HG02623 (cell line): ENCODE measurements around the gene REC114.
"Not testable (repeated sequence)": the region's sequence is repeated elsewhere in the genome, so short reads cannot be mapped to it uniquely, and the experiment has no call there.

Source experiments
- ATAC-seq: cut with Tn5 transposase; IDR thresholded peaks from one replicate; pipeline ENCODE4 v1.9.1; 2021; ENCODE audit warnings: moderate library complexity; ENCODE audit not compliant: unreplicated experiment

The REC114 gene

DNA sequence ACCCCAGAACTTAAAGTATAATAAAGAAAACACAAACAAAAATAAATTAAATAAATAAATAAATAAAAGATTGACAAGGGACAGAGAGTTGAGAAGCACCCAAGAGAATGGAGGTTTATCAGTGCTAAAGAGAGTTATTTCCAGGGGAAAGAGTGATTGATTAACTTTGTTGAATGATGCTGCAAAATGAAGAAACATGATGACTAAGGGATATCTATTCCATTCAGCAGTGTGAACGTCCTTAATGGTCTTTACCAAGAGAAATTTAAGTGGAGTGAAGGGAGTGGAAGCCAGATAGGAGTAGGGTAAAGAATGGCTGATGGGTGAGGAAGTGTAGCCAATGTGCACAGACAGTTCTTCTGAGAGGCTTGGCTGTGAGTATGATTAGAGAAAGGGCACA, 11.1 kb downstream of the REC114 start:
- no peak for ATAC-seq

- ATAC-seq, result no peak
Measured at GRCh38 chr15:73455876-73456275, 12.9 kb downstream of the REC114 start.

DNA sequence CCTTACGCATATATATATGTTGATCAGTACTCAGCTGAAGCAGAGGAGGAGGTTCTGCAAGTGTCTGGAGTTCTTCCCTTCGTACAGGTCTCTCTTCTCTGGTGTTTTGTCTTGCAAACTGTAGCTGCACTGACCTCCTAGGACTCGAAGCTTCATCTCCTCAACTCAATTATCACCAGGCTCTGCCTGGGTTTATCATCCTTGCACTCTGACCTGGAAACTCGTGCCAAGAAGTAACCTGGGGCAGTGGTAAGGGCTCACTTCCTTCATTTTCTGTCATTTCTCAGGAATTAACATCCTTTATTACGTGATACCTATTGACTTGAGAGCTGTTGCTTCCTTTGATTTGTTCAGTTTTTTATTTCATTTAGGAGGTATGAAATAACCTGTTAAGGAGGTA, 14.4 kb downstream of the REC114 start:
- no peak for ATAC-seq

- ATAC-seq, result no peak
Measured at GRCh38 chr15:73460662-73461061, 17.7 kb downstream of the REC114 start.

DNA sequence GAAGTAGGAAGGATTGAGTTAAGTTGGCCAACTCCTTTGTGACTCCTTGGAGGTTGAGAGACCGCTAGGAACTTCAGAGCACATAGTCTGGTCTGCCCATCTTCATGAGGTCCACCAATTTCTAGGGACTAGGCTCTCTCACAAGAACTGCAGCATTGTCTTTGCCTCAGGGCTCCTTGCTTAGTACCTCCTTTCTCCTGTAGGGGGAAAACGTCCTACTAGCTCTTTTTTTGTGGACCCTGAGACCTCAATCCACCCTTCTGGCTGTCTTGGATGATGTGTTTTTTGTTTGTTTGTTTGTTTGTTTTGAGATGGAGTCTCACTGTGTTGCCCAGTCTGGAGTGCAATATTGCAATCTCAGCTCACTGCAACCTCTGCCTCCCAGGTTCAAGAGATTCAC, 21.6 kb downstream of the REC114 start:
- no peak for ATAC-seq

DNA sequence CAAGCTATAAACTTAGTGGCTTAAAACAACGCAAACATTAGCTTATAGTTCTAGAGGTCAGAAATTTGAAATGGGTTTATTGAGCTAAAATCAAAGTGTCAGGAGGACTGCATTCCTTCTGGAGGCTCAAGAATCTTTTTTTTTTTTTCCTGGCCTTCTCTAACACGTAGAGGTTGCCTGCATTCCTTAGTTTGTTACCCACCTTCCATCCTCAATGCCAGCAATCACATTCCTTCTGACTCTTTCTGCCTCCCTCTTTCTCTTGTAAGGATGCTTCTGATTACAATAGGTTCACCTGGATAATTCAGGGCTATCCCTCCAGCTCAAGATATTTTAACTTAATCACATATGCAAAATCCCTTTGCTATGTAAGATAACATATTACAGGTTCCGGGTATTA, 24.8 kb downstream of the REC114 start:
- ATAC-seq, result no peak

DNA sequence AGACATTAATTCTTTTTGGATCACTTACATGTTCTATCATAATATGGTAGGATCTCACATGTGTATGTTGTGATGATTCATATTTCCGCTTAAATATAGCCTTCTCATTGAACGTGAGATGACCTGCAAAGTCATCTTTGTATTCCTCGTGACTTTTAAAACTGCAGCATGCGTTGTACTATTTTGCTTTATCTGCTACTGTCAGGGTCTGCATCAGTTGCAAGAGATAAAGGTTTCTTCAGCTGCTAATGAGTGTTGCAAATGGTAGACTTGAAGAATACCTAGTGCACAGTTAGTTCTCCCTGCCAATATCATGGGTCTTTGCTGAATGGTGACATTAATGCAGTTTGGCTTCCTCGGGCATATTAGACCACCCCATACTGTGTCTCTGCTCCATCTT, 31.8 kb downstream of the REC114 start:
- no peak for ATAC-seq

GRCh38 chr15:73476704-73477216, 33.8 kb downstream of the REC114 start:
- ATAC-seq, result no peak

- ATAC-seq, result no peak
Measured at GRCh38 chr15:73480050-73480449, 37.1 kb downstream of the REC114 start.

DNA sequence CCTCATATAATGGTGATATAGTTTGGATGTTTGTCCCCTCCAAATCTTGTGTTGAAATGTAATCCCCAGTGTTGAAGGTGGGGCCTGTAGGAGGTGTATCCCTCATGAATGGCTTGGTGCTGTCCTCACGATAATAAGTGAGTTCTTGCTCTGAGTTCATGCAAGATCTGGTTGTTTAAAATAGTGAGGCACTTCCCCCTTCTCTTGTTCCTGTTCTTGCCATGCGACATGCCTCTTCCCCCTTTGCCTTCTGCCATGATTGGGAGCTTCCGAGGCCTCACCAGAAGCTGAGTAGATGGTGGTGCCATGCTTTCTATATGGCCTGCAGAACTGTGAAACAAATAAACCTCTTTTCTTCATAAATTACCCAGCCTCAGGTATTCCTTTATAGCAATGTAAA, 39.2 kb downstream of the REC114 start:
- no peak for ATAC-seq

DNA sequence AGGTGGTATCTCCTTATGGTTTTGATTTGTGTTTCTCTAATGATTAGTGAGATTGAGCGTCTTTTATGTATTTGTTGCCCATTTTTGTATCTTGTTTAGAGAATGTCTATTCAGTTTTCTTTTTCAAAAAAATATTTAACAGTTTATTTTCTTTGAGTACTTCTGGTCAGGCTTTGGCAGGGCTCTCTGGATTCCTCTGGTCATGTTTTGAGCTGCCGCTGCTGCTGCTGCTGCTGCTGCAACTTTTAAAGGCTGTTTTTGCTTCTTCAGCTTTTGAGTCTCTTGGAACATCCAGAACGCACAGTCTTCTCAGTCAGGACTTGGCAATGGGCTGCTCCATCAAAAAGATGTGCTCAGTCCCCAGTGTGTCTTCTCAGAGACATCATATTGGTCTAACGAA, 40.1 kb downstream of the REC114 start:
- ATAC-seq, result no peak

DNA sequence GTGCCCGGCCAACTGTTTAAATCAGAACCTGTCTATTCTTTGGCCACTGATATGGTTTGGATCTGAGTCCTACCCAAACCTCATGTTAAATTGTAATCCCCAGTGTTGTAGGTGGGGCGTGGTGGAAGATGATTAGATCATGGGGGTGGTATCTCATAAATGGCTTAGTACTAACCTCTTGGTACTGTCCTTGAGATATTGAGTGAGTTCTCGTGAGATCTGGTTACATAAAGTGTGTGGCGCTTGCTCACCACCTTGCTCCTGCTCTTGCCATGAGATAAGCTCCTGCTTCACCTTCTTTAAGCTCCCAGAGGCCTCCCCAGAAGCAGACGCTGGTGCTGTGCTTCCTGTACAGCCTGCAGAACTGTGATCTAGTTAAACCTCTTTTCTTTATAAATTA, 42.4 kb downstream of the REC114 start:
- ATAC-seq, result no peak

- ATAC-seq, result not testable (repeated sequence)
Measured at GRCh38 chr15:73485885-73486284, 42.9 kb downstream of the REC114 start.

GRCh38 chr15:73488698-73489097, 45.7 kb downstream of the REC114 start:
- ATAC-seq, result no peak

DNA sequence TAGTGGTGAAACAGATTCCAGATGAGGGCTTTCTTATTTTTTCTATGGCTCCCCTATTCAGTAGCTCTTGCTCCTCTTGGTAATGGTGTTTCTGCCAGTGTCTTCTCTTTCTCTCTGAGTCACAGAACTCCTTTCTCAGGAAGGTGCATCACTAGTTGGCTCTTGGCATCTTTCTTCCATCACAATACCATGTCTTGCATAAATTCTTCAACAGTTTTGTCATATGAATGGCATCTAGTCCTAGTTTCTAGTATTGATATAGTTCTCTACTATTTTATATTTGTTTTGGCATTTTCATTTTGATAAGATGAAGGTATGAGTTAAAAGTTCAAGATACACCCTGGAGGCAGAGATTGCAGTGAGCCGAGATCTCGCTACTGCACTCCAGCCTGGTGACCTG, 51.0 kb downstream of the REC114 start:
- no peak for ATAC-seq

- ATAC-seq, result no peak
Measured at GRCh38 chr15:73495181-73495580, 52.2 kb downstream of the REC114 start.

DNA sequence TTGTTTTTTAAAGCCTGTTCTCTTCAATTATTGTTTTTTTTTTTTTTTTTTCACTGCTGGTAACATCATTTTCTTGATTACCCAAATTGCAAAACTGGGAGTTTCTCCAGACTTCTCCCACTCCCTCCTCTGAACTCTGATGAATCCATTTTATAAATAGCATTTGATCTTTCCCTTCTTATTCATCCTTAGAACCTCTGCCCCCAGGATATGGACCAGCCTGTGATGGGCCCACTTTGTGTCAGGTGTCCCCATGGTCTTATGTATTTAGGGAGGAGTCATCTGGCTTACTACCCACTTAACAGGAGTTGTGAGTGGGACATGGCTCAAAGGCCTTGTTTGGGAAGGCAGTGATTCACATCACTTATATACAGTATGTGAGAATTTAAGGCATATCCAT, 57.7 kb downstream of the REC114 start:
- ATAC-seq, result no peak

DNA sequence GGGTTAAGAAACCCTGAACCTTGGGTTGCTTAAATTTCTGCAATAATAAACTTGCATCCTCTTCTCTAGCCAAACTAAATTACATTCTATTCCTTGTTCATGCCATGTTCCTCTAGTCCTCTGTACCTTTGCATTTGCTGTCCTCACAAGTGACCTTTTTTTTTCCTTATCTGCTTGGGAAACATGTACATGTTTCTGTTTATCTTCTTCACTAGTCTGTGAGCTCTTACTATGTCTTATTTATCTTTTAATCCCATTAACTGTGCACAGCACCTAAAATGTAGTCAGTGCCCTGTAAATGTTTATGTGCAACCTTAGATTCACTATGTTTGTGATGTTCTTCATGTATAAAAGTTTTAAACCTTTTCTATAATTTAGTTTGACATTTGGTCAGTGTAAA, 61.9 kb downstream of the REC114 start:
- no peak for ATAC-seq

- no peak for ATAC-seq
Measured at GRCh38 chr15:73515527-73515926, 72.6 kb downstream of the REC114 start.

GRCh38 chr15:73517566-73517965, 74.6 kb downstream of the REC114 start:
- ATAC-seq, result no peak

DNA sequence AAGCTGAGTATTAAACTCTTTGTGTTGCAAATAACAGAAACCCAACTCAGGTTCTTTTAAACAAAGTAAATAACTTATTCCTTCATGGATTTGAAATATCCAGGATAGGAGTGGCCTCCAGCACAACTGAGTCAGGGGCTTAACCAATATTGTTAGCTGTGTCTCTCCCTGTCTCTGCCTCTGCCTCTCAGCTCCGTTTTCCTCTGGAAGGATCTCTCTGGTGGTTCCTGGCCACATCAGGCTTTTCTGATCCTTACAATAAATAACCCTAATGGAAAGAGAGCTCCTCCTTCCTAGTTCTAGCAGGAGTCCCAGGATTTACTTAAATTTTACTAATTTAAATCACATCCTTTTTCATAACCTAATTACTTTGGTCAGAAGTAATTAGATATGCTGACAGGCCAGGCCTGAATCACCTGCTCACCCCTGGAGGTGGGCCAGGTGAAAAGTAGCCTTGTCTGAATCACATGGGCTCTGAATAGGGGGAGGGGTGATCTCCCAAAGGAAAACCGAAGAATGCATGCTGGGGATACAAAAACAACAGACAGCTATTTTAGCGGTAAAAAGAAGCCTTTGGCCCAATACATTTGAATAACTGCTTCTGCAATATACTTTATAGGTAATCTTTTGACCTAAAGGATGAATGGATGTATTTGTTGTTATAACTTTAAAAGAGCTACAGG, 75.4 kb downstream of the REC114 start:
- no peak for ATAC-seq

DNA sequence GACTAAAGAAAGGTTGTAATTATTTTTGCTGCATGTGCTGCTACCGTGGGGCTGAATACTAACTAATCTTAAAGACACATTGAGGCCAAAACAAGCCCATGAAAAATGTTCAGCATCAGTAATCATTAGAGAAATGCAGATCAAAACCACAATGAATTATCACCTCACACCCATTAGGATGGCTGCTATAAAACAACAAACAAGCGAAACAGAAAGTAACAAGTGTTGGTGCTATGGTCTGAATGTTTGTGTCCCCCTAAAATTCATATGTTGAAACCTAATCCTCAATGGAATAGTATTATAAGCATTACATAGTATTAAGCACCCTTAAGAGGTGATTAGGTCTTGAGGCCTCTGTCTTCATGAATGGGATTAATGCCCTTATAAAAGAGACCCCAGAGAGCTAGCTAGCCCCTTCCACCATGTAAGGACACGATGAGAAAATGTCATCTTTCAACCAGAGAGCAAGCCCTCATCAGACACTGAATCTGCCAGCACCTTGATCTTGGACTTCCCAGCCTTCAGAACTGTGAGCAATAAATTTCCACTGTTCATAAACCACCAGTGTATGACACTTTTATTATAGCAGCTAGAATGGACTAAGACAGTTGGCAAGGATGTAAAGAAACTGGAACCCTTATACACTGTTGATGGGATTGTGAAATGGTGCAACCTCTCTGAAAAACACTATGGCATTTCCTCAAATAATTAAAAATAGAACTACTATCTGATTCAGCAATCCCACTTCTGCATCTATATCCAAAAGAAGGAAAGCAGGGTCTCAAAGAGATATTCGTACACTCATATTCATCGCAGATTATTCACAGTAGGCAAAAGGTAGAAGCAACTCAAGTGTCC, 76.1 kb downstream of the REC114 start:
- ATAC-seq, result no peak
